Activated gamma-delta T cell (primary cell): Measurements from ENCODE around the gene SCUBE2.
A peak's percentile ranks its signal among the peaks of the same experiment; 100 is the strongest.

Experiments
- DNase-seq: peaks from one replicate; lab custom pipeline; 2025; lab: John Stamatoyannopoulos, UW
- total RNA-seq, 2 donors: gene quantifications; one replicate each; lab custom pipeline; 2026; lab: John Stamatoyannopoulos, UW

SCUBE2 gene
- 0.20 to 0.61 reads per million in 2 donors for total RNA-seq

GRCh38 chr11:9091044-9091922, at the start of gene SCUBE2:
Gene SCUBE2, minus strand, starts transcription at chr11:9091599. Its CDS starts 71 bp downstream, at chr11:9091528.
- DNase-seq: no peak

- no peak for DNase-seq
These were observed 49.8 kb upstream of the SCUBE2 start for GRCh38 chr11:9141186-9141585.

GRCh38 chr11:9139628-9140357, 48.4 kb upstream of the SCUBE2 start:
- DNase-seq: no peak

- DNase-seq: no peak
These were observed 47.5 kb upstream of the SCUBE2 start for GRCh38 chr11:9138612-9139579.

GRCh38 chr11:9138133-9138453, 46.7 kb upstream of the SCUBE2 start:
- no peak for DNase-seq

- peak; percentile 19 for DNase-seq
These were observed 46.1 kb upstream of the SCUBE2 start for GRCh38 chr11:9137293-9138132.

- DNase-seq: no peak
These were observed 45.3 kb upstream of the SCUBE2 start for GRCh38 chr11:9136741-9137140.

- DNase-seq: no peak
These were observed 42.6 kb upstream of the SCUBE2 start for GRCh38 chr11:9133956-9134355.

GRCh38 chr11:9132203-9132878, 40.9 kb upstream of the SCUBE2 start:
- no peak for DNase-seq

GRCh38 chr11:9130297-9130696, 38.9 kb upstream of the SCUBE2 start:
- DNase-seq: no peak

GRCh38 chr11:9126636-9127035, 35.2 kb upstream of the SCUBE2 start:
- no peak for DNase-seq

GRCh38 chr11:9125185-9125886, 33.9 kb upstream of the SCUBE2 start:
- no peak for DNase-seq

GRCh38 chr11:9123595-9124304, 32.4 kb upstream of the SCUBE2 start:
- DNase-seq: no peak

- no peak for DNase-seq
These were observed 30.0 kb upstream of the SCUBE2 start for GRCh38 chr11:9121469-9121796.

GRCh38 chr11:9120664-9121468, 29.5 kb upstream of the SCUBE2 start:
- no peak for DNase-seq

GRCh38 chr11:9118277-9118676, 26.9 kb upstream of the SCUBE2 start:
- DNase-seq: no peak

- DNase-seq: no peak
These were observed 20.7 kb upstream of the SCUBE2 start for GRCh38 chr11:9112075-9112474.
